Fibroblast of mammary gland (primary cell): Measurements from ENCODE around the gene MTMR3.

Experiments
- DNase-seq: peaks from one replicate; pipeline ENCODE4 v3.0.0-alpha.2; 2010; ENCODE audit warnings: low read depth
- H3K4me3 ChIP-seq: 2 replicates; pipeline ENCODE4 v1.5.1; 2011; ENCODE audit warnings: low read depth, mild to moderate bottlenecking, low read length, moderate library complexity; ENCODE audit not compliant: control insufficient read depth
- CTCF ChIP-seq: conservative IDR thresholded peaks from 2 replicates; pipeline ENCODE4 v1.5.1; 2011; ENCODE audit warnings: low read depth, low read length, inconsistent platforms; ENCODE audit not compliant: control insufficient read depth, insufficient read depth

Gene MTMR3

DNA sequence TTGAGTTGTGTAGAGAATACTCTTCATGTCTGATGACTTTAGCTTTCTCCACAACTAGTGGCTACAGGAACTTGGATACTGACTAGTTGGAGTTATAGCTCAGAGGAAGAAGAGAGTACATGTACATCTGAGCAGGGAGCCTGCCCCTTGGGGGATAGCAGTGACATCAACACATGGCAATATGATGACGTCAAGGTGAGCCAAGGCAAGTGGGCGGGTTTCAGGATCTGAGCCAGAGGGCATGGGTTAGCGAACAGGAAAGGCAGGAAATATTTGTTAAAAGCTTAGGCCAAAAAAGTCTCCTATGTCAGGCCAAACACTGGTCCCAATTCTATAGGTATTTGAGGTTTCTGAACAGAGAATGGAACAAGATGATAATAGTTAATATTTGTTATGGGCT lies 155.2 kb downstream of the MTMR3 start:
- DNase-seq: peak; percentile 96
- TF ChIP-seq CTCF: no peak

GRCh38 chr22:30040499-30041260 lies 157.7 kb downstream of the MTMR3 start:
- no peak for DNase-seq
- TF ChIP-seq CTCF: no peak
- no peak overlapping the region for H3K4me3 ChIP-seq

More for the DNA sequence above, 155.2 kb downstream of the MTMR3 start:
- no peak overlapping the region for H3K4me3 ChIP-seq

- TF ChIP-seq CTCF: no peak
- H3K4me3 ChIP-seq: no peak overlapping the region
- no peak for DNase-seq
Observed at GRCh38 chr22:30041475-30041874, 158.5 kb downstream of the MTMR3 start.

DNA sequence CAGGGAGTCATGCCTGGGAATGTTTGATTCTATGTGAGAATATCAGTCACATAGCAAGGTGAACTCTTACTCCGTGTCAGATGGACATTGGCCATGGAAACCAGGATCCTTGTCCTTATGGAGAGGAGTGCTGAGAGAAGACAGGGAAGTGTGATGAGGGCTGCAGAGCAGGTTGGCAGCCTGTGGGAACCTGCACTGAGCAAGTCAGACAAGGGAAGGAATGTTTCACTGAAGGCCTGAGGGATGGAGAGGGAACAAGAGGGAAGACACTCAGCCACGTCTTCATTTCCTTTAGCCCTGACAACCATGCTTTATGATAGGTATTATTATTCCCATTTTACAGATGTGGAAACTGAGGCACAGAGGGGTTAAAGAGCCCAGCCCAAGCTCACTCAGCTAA lies 158.9 kb downstream of the MTMR3 start:
- H3K4me3 ChIP-seq: no peak overlapping the region
- no peak for TF ChIP-seq CTCF
- DNase-seq: no peak

DNA sequence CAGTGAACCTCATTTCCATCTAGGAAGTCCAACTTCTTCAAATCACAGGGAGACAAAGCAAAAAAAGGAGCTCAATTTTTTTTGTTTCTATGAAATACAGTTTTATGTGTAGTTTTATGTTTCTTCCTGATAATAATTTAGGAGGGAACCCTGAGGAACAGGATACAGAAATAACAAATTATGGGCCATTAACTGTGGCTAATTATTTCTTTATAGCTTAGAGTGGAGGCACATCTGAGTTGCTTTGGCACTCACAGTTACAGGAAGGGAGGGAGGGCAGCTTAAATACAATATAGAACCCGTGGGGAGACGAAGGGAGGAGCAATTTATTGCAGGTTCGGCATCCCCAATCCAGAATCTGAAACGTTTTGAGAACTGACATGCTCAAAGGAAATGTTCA lies 160.2 kb downstream of the MTMR3 start:
- DNase-seq: no peak
- TF ChIP-seq CTCF: no peak
- H3K4me3 ChIP-seq: no peak overlapping the region

GRCh38 chr22:30044369-30044768 lies 161.4 kb downstream of the MTMR3 start:
- DNase-seq: peak; percentile 97
- H3K4me3 ChIP-seq: no peak overlapping the region
- no peak for TF ChIP-seq CTCF

DNA sequence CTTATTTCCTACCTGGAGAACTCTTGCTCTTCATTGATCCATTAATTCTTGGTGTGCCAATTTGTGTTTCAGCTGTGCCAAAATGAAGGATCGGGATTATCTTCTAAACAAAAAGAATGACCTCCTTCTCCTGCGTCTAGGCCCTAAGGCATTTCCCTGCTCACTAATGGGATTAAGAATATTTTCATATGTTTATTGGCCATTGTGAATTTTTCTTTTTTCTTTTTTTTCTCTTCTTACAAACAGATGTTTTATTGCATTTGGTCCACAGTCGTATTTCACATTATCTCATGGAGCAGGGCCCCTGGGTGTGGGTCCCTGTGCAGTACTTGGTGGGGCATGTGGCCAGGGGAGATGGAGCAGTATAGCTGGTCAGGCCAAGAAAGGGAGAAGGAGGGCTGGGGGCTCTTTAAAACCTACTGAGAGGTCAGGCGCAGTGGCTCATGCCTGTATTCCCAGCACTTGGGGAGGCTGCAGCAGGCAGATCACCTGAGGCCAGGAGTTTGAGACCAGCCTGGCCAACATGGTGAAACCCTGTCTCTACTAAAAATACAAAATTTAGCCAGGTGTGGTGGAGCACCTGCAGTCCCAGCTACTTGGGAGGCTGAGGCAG lies 162.0 kb downstream of the MTMR3 start:
- no peak overlapping the region for H3K4me3 ChIP-seq
- DNase-seq: no peak
- no peak for TF ChIP-seq CTCF
